K562 (cell line): ENCODE measurements around the gene FGF22.
A peak's percentile ranks its signal among the peaks of the same experiment; 100 is the strongest.
"Not testable (repeated sequence)": the region's sequence is repeated elsewhere in the genome, so short reads cannot be mapped to it uniquely, and the experiment has no call there.

Experiments
- AFF4 ChIP-seq: sonication (generic); formaldehyde crosslinking; IDR thresholded peaks from 2 replicates; pipeline ENCODE4 v1.8.0; 2023; ENCODE audit warnings: mild to moderate bottlenecking, missing genetic modification reagents
- CUX1 ChIP-seq: fragments of 200-800 bp; sonication (Bioruptor generic); IDR thresholded peaks from 2 replicates; pipeline ENCODE4 v1.6.1; 2016; ENCODE audit warnings: missing genetic modification characterization, missing compliant biosample characterization
- EP300 ChIP-seq: IDR thresholded peaks from 2 replicates; pipeline ENCODE4 v1.6.1; 2012; ENCODE audit warnings: low read length, improper control_type of control experiment
- PTBP1 ChIP-seq: fragments of 200-400 bp; formaldehyde crosslinking; IDR thresholded peaks from 2 replicates; pipeline ENCODE4 v1.6.1; 2017; ENCODE audit warnings: low read depth, low read length
- ZNF512 ChIP-seq: IDR thresholded peaks from 2 replicates; pipeline ENCODE4 v1.6.1; 2016; ENCODE audit warnings: missing genetic modification characterization, missing compliant biosample characterization

- TF ChIP-seq AFF4 (CRISPR knock-in tag), result 0 out of 2 replicates have a peak, but pooled peaks have one; percentile 45
- TF ChIP-seq CUX1 (CRISPR knock-in tag); ZNF512: not testable (repeated sequence)
- TF ChIP-seq EP300, result peak; percentile 24; the same call in 1 of the 2 replicates
- peak; percentile 81; the same call in 1 of the 2 replicates for TF ChIP-seq PTBP1
Observed at GRCh38 chr19:605061-605971, 34.4 kb upstream of the FGF22 start.
